HCT116 (cell line): ENCODE data around the gene SLC38A8. TPM values are rescaled to one million over a fixed set of nuclear protein-coding genes. Genes with fewer than 3 reads are reported as not detected.

Experiments
- ATAC-seq: fragments of 200-7000 bp; cut with Tn5 transposase; 2 replicates; pipeline ENCODE4 v1.9.1; 2020; ENCODE audit warnings: mild to moderate bottlenecking, moderate library complexity
- BruUV-seq: library from RNA; stranded (reverse); fragments of 400-500 nt; replicated peaks from 2 replicates; lab custom pipeline; 2021; lab: Mats Ljungman, UMichigan
- CTCF ChIA-PET: fragments of 300-600 bp; sonication (Branson Sonifier 250); formaldehyde crosslinking; loops from one replicate; lab custom pipeline; 2021; ENCODE audit warnings: antibody characterized with exemption; lab: Charles Lee
- POLR2A ChIA-PET: fragments of 300-600, 350-600 bp; sonication (Branson Sonifier 250); formaldehyde crosslinking; loops from one replicate; lab custom pipeline; 2021; ENCODE audit warnings: antibody characterized with exemption; lab: Charles Lee
- RAD21 ChIA-PET, 2 experiments: fragments of 300-600 bp; sonication (Branson Sonifier 250); formaldehyde crosslinking; loops; one replicate each; lab custom pipeline; 2023; ENCODE audit warnings: low total read pairs in 2 of 2; ENCODE audit not compliant: uncharacterized antibody in 2 of 2, unreplicated experiment in 2 of 2, low non-redundant PET in 1 of 2; lab: Charles Lee
- DNase-seq: peaks from one replicate; pipeline ENCODE4 v3.0.0-alpha.2; 2010; ENCODE audit warnings: low read depth, low spot score
- H2AFZ ChIP-seq: fragments of 200-600 bp; shearing (Covaris generic), sonication (generic); 2 replicates; pipeline ENCODE4 v1.6.1; 2017; ENCODE audit warnings: low read depth, mixed run types, mixed read lengths, antibody characterized with exemption, low read length; ENCODE audit not compliant: poor library complexity, severe bottlenecking
- H3K27ac ChIP-seq: 2 replicates; pipeline ENCODE4 v1.5.1; 2012; ENCODE audit warnings: low read depth, low read length
- H3K27me3 ChIP-seq: fragments of 200-600 bp; sonication (generic); 2 replicates; pipeline ENCODE4 v1.6.1; 2016; ENCODE audit warnings: mixed run types, low read length, mixed read lengths; ENCODE audit not compliant: insufficient read depth
- H3K36me3 ChIP-seq, 2 experiments: fragments of 200-500 bp in 1 of 2; fragments of 200-600 bp in 1 of 2; sonication (Bioruptor generic) in 1 of 2; sonication (generic) in 1 of 2; 2 replicates each; pipeline versions ENCODE4 v1.5.1 to v1.6.1; 2014 to 2016; ENCODE audit warnings: low read length in 2 of 2, inconsistent platforms in 1 of 2, mixed read lengths in 1 of 2, mixed run types in 1 of 2; ENCODE audit not compliant: insufficient read depth in 2 of 2, control insufficient read depth in 1 of 2
- H3K4me1 ChIP-seq, 2 experiments: fragments of 200-600 bp in 1 of 2; sonication (generic) in 1 of 2; 2 replicates each; pipeline versions ENCODE4 v1.5.1 to v1.6.1; 2012 to 2017; ENCODE audit warnings: low read length in 2 of 2, inconsistent platforms in 1 of 2, mild to moderate bottlenecking in 1 of 2, mixed read lengths in 1 of 2, mixed run types in 1 of 2, moderate library complexity in 1 of 2; ENCODE audit not compliant: insufficient read depth in 2 of 2, control insufficient read depth in 1 of 2
- H3K4me2 ChIP-seq: fragments of 200-600 bp; sonication (generic); 2 replicates; pipeline ENCODE4 v1.6.1; 2017; ENCODE audit warnings: mixed run types, low read length, mixed read lengths
- H3K4me3 ChIP-seq, 2 experiments: fragments of 200-600 bp in 1 of 2; sonication (generic) in 1 of 2; replicated peaks in 1 of 2; 2 replicates each; pipeline ENCODE4 v1.5.1; 2011 to 2016; ENCODE audit warnings: low read length in 2 of 2, control low read depth in 1 of 2, low read depth in 1 of 2, mild to moderate bottlenecking in 1 of 2, mixed read lengths in 1 of 2, mixed run types in 1 of 2
- H3K79me2 ChIP-seq: fragments of 200-600 bp; sonication (generic); 2 replicates; pipeline ENCODE4 v1.6.1; 2017; ENCODE audit warnings: mild to moderate bottlenecking, mixed run types, low read length, moderate library complexity, mixed read lengths; ENCODE audit not compliant: insufficient read depth
- H3K9ac ChIP-seq: fragments of 200-600 bp; sonication (generic); 2 replicates; pipeline ENCODE4 v1.6.1; 2016; ENCODE audit warnings: low read length, mixed read lengths
- H3K9me2 ChIP-seq: fragments of 200-600 bp; sonication (generic), shearing (Covaris generic); 2 replicates; pipeline ENCODE4 v1.6.1; 2017; ENCODE audit warnings: mixed run types, mild to moderate bottlenecking, moderate library complexity; ENCODE audit not compliant: insufficient read depth
- H3K9me3 ChIP-seq, 2 experiments: fragments of 200-500 bp in 1 of 2; fragments of 200-600 bp in 1 of 2; sonication (Bioruptor generic) in 1 of 2; sonication (generic) in 1 of 2; 2 replicates each; pipeline ENCODE4 v1.6.1; 2014 to 2017; ENCODE audit warnings: low read length in 2 of 2, mixed read lengths in 2 of 2, inconsistent platforms in 1 of 2, low read depth in 1 of 2, mild to moderate bottlenecking in 1 of 2, mixed run types in 1 of 2, moderate library complexity in 1 of 2; ENCODE audit not compliant: control insufficient read depth in 1 of 2, insufficient read depth in 1 of 2
- H4K20me1 ChIP-seq: fragments of 200-600 bp; sonication (generic), shearing (Covaris generic); 2 replicates; pipeline ENCODE4 v1.6.1; 2017; ENCODE audit warnings: mixed run types, mild to moderate bottlenecking, moderate library complexity; ENCODE audit not compliant: insufficient read depth
- CTCF ChIP-seq, 3 experiments: fragments of 200-600 bp in 1 of 3; sonication (generic) in 1 of 3; IDR thresholded peaks in 2 of 3; conservative IDR thresholded peaks in 1 of 3; 2 replicates each; pipeline ENCODE4 v1.5.1; 2012 to 2017; ENCODE audit warnings: low read depth in 2 of 3, low read length in 2 of 3, antibody characterized with exemption in 1 of 3, borderline replicate concordance in 1 of 3, control low read depth in 1 of 3, mild to moderate bottlenecking in 1 of 3, mixed read lengths in 1 of 3, mixed run types in 1 of 3, moderate library complexity in 1 of 3; ENCODE audit not compliant: insufficient read depth in 1 of 3
- ELF1 ChIP-seq: IDR thresholded peaks from 2 replicates; pipeline ENCODE4 v1.6.1; 2012; ENCODE audit warnings: low read depth, borderline replicate concordance
- EZH2 ChIP-seq: fragments of 200-600 bp; sonication (generic); IDR thresholded peaks from 2 replicates; pipeline ENCODE4 v1.6.1; 2017; ENCODE audit warnings: antibody characterized with exemption, mixed run types
- EZH2phosphoT487 ChIP-seq: fragments of 200-600 bp; IDR thresholded peaks from 2 replicates; pipeline ENCODE4 v1.6.1; 2018; ENCODE audit warnings: antibody characterized with exemption, borderline replicate concordance
- MAX ChIP-seq: IDR thresholded peaks from 2 replicates; pipeline ENCODE4 v1.6.1; 2012
- POLR2AphosphoS5 ChIP-seq: IDR thresholded peaks from 2 replicates; pipeline ENCODE4 v1.6.1; 2011; ENCODE audit warnings: mild to moderate bottlenecking, low read depth, low read length, moderate library complexity
- RAD21 ChIP-seq: IDR thresholded peaks from 2 replicates; pipeline ENCODE4 v1.6.1; 2012; ENCODE audit warnings: low read depth, mild to moderate bottlenecking
- SP1 ChIP-seq: IDR thresholded peaks from 2 replicates; pipeline ENCODE4 v1.6.1; 2012; ENCODE audit warnings: low read depth
- TCF7L2 ChIP-seq: IDR thresholded peaks from 2 replicates; pipeline ENCODE4 v1.7.0; 2011; ENCODE audit warnings: borderline replicate concordance, inconsistent platforms; ENCODE audit not compliant: insufficient read depth, insufficient read length; ENCODE audit errors: extremely low read depth
- YY1 ChIP-seq: IDR thresholded peaks from 2 replicates; pipeline ENCODE4 v1.6.1; 2011; ENCODE audit warnings: low read length, low read depth, moderate library complexity, mild to moderate bottlenecking; ENCODE audit not compliant: insufficient replicate concordance; ENCODE audit errors: extremely low read depth
- ZFX ChIP-seq: fragments of 450-650 bp; IDR thresholded peaks from 2 replicates; pipeline ENCODE4 v1.6.1; 2017
- intact Hi-C: fragments of 100-400 bp; cut with micrococcal nuclease; formaldehyde crosslinking; loops from 2 replicates; pipeline ENCODE4 v1.10.0; 2022
- total RNA-seq: library from RNA; stranded (reverse); gene quantifications from one replicate; pipeline ENCODE4 v1.2.1, GENCODE V29; 2021; ENCODE audit not compliant: unreplicated experiment

SLC38A8 gene
- total RNA-seq, 1 experiment from 2014 or later, result not detected

GRCh38 chr16:84065536-84066132 lies 23.0 kb upstream of the SLC38A8 start:
- Histone ChIP-seq H3K4me3 (no peak overlapping the region), H3K4me2 (no peak overlapping the region), H4K20me1 (no peaks in the 10 kb centered on the region), H2AFZ (no peak overlapping the region), H3K36me3 (peaks cover 60 to 62% of the 10 kb centered on the region in 2 experiments; a peak in 3 of 4 replicates), H3K27ac (no peak overlapping the region), H3K4me1 (peaks cover 0 to 3% of the 10 kb centered on the region in 2 experiments; a peak in 1 of 4 replicates), H3K27me3 (no peaks in the 10 kb centered on the region), H3K9ac (no peak overlapping the region), H3K9me3 (no peaks in the 10 kb centered on the region), H3K79me2 (no peaks in the 10 kb centered on the region), H3K9me2 (no peaks in the 10 kb centered on the region)
- peak; percentile 71 for ATAC-seq
- ChIA-PET POLR2A (interaction anchor here (1.0 kb wide), 1 partner anchor 112 kb away, joined by 4 read pairs; no protein-coding TSS in a partner anchor), RAD21 (interaction anchor here (0.8 to 1.0 kb wide), 2 partner anchors 109 kb away, joined by 3 to 4 read pairs; no protein-coding TSS in a partner anchor), CTCF (interaction anchor here (0.6 to 6.2 kb wide), 28 partner anchors 9 to 242 kb away, joined by 3 to 33 read pairs (median 5); partner anchors contain the start of genes MBTPS1, OSGIN1 and TAF1C)
- DNase-seq, result peak; percentile 48
- peak; percentile 78 for TF ChIP-seq RAD21
- peak; percentile 79 to 86 (median 81) for TF ChIP-seq CTCF (IDR thresholded peaks at IDR 0.05 in 2 of 3, conservative IDR thresholded peaks at IDR 0.05 in 1 of 3; ENCODE audit: borderline replicate concordance in 1 of 3, insufficient read depth in 1 of 3, low read depth in 2 of 3, low read length in 2 of 3)
- no peak for TF ChIP-seq ZFX
- no TSS peak for BruUV-seq
- intact Hi-C loops, result loop anchor here (1.0 kb wide), 4 partner anchors 97 to 239 kb away; partner anchors contain the start of gene NECAB2

GRCh38 chr16:84063980-84064379 lies 21.4 kb upstream of the SLC38A8 start:
- H4K20me1 ChIP-seq, result no peaks in the 10 kb centered on the region
- POLR2A ChIA-PET, result no interaction called here
- intact Hi-C loops, result no loop called here
- no peaks in the 10 kb centered on the region for H3K9me3 ChIP-seq
- no peaks in the 10 kb centered on the region for H3K79me2 ChIP-seq
- H3K4me1 ChIP-seq, result peaks cover 0 to 3% of the 10 kb centered on the region in 2 experiments; a peak in 1 of 4 replicates
- DNase-seq, result no peak
- no peak overlapping the region for H3K9ac ChIP-seq
- H3K36me3 ChIP-seq, result peaks cover 52 to 63% of the 10 kb centered on the region in 2 experiments; a peak in 3 of 4 replicates
- H3K4me2 ChIP-seq, result no peak overlapping the region
- no peak for ATAC-seq
- BruUV-seq, result no TSS peak
- no peaks in the 10 kb centered on the region for H3K27me3 ChIP-seq
- CTCF ChIA-PET, result interaction anchor here (2.0 to 2.1 kb wide), 2 partner anchors 107 to 110 kb away, joined by 12 to 19 read pairs; partner anchors contain the start of gene OSGIN1
- H3K4me3 ChIP-seq, result no peak overlapping the region
- no peak overlapping the region for H3K27ac ChIP-seq
- H2AFZ ChIP-seq, result no peak overlapping the region
- no peaks in the 10 kb centered on the region for H3K9me2 ChIP-seq
- RAD21 ChIA-PET, result no interaction called here
- TF ChIP-seq TCF7L2 (no peak), MAX (no peak), POLR2AphosphoS5 (no peak), CTCF (IDR thresholded peaks at IDR 0.05 in 2 of 3, conservative IDR thresholded peaks at IDR 0.05 in 1 of 3; ENCODE audit: borderline replicate concordance in 1 of 3, insufficient read depth in 1 of 3, low read depth in 2 of 3, low read length in 2 of 3) (no peak), EZH2 (no peak), ELF1 (no peak), SP1 (no peak), EZH2phosphoT487 (no peak), YY1 (no peak)
